GM18507 (cell line): ENCODE results near the gene ADARB2.
"Not testable (repeated sequence)": the region's sequence is repeated elsewhere in the genome, so short reads cannot be mapped to it uniquely, and the experiment has no call there.

Experiments used
- DNase-seq: peaks from one replicate; pipeline ENCODE4 v3.0.0; 2011; ENCODE audit warnings: low read depth; ENCODE audit not compliant: insufficient read length; ENCODE audit errors: extremely low spot score
- FAIRE-seq: peaks from 2 replicates; lab custom pipeline; 2011; peaks lifted over from hg19 to GRCh38; lab: Jason Lieb, UNC

The ADARB2 gene

DNA sequence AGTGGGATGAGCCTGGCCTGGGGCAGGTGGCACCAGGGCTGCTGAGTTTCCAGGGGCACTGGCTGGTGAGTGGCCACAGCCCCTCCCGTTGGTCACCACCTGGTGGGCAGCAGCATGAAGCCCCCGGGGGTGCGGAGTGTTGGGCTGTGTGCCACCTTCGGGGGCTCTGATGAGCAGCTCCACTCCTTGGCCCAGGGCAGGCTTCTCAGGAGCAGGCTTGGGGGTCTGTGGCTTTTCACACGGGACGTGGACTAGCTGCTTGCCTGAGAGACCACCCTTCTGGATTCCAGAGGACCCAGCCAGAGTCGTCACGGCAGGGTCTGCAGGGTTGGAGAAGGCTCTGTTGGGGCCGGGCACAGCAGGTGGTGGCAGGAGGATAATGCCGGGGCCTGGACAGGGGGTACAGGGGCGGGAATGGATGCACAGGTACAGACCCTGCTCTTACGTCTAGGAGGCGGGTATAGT lies 193.1 kb downstream of the ADARB2 start:
- FAIRE-seq, result no peak

DNA sequence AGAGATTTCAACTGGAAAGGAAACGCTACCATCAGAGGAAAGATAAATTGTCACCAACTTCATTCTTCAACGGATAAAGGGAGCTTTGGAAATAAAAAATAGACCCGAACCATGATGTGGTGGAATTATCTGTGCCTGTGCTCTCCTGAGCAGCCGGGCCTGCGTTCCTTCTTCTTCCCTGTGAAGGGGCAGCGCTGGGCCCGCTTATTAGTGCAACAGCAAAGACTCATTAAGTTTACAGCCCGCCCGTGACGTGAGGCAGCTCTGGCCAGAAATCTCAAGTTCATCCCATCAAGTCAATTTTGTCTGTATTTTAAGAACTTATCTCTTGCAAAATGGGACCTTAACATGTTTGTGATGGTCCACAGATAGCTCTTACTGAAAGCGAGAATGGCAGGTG lies 193.7 kb downstream of the ADARB2 start:
- FAIRE-seq (no peak), DNase-seq (no peak)

More for the DNA sequence above, 193.1 kb downstream of the ADARB2 start:
- DNase-seq, result no peak

DNA sequence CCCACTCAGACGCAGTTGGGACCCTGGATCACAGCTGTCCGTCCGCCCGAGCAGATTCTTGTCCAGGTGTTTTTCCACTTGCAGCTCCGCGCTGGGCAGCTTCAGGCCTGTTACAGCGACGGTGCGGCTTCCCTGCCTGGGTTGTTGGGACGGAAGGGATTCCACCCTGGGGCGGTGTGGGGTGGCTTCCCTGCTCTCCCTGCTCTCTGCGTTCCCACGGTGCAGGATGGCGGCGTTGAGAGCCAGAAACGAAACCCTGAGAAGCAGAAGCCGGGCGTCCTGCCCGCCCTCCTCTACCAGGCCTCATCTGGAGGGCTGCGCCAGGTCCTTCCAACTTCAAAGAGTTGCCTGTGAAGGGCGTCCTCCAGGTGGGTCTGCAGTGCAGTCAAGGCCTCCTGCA lies 194.4 kb downstream of the ADARB2 start:
- FAIRE-seq (no peak), DNase-seq (no peak)

DNA sequence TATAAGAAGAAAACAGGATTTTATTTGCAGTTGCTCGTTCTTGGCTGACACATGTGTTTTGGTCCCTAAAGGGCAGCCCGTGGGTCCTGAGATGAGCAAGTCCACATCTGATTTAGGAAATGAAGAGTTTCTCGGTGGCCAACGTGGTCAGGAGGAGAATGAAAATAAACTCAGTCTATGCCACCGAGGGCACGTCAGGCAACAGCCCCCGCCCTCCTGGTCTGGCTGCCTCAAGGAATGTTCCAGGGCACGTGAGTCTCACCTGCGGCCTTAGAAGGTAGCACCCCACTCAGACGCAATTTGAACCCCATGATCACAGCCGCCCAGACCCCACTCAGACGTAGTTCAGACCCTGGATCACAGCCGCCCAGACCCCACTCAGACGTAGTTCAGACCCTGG lies 197.2 kb downstream of the ADARB2 start:
- FAIRE-seq, result no peak
- no peak for DNase-seq

DNA sequence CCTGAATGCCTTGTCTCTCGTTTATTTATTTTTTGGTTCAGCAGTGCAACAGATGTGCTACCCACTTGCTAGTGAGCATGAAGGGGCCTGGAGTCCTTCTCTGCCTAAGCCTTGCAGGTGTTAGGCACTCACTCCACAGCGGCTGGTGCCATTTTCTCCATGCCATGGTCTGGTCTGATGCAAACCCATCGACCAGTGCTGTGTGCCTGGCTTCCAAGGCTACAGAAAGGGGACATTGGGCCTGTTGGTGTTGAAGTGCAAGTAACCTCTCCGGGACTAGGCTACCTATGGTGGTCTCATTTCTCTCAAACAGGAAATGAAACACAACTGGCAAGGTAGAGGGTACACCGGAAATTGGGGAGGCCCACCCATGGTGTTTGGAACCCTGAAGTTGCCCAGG lies 198.1 kb downstream of the ADARB2 start:
- no peak for DNase-seq
- no peak for FAIRE-seq

DNA sequence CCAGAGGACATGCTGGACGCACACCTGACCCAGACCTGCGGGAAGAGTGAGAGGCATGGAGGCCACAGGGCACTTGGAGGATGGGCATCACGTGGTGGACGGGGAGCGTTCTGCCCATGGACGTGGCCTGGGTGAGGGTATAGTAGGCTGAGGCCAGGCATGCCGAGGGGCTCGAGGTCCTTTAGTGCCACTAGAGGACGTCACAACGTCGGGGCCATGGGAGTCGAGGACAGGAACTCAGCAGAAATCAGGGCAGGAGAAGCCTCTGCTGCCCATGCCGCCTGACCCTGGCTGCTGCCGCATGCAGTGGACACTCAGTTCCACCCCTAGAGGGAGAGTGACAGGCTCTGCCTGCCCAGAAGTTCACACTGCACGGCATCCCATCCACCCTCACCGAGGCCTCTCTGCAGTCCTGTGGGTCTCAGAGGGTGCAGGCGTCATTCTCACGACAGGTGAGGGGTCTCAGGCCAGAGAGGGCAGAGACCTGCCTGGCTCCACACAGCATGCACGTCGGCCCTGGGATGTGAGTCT lies 198.7 kb downstream of the ADARB2 start:
- FAIRE-seq (no peak), DNase-seq (no peak)

DNA sequence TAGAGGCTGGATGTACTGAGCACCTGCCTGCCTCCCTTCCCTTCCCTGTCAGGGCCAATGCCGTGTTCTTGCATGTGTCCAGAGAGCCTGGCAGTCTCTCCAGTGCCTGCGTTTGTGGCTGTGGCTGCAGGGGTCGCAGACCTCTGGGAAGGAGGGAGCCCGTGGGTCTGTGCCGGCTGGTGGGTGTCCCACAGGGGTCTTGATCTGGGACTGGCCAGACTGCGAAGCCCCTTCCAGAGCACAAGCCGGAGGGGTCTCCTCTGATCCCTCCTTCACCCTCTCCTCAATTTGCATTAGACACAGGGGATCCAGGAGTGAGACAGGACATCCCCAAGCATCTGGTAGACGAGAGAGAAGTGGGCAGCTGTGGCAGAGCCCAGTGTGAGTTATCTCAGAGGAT lies 199.2 kb downstream of the ADARB2 start:
- FAIRE-seq, result no peak
- no peak for DNase-seq

DNA sequence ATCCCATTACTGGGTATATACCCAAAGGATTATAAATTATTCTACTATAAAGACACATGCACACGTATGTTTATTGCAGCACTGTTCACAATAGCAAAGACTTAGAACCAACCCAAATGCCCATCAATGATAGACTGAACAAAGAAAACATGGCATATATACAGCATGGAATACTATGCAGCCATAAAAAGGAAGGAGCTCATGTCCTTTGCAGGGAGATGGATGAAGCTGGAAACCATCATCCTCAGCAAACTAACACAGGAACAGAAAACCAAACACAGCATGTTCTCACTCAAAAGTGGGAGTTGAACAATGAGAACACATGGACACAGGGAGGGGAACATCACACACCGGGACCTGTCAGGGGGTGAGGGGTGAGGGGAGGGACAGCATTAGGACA lies 199.9 kb downstream of the ADARB2 start:
- not testable (repeated sequence) for DNase-seq, FAIRE-seq

DNA sequence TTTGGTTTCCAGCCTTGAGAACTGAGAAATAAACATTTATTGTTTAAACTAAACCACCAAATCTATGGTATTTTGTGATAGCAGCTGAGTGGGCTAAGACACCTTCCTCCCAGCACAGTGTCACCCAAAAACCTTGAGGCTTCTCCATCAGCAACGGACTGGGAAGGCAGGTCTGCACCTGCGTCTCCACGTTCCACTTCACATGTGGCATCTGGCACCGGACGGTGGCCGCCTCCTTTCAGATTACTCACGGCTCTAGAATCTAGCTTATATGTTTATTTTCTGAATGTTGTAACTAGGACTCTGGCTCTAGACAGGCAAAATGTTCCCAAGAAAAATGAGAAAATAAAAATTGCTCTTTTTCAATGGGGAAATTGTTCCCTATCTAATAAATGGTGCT lies 201.0 kb downstream of the ADARB2 start:
- FAIRE-seq (no peak), DNase-seq (no peak)

DNA sequence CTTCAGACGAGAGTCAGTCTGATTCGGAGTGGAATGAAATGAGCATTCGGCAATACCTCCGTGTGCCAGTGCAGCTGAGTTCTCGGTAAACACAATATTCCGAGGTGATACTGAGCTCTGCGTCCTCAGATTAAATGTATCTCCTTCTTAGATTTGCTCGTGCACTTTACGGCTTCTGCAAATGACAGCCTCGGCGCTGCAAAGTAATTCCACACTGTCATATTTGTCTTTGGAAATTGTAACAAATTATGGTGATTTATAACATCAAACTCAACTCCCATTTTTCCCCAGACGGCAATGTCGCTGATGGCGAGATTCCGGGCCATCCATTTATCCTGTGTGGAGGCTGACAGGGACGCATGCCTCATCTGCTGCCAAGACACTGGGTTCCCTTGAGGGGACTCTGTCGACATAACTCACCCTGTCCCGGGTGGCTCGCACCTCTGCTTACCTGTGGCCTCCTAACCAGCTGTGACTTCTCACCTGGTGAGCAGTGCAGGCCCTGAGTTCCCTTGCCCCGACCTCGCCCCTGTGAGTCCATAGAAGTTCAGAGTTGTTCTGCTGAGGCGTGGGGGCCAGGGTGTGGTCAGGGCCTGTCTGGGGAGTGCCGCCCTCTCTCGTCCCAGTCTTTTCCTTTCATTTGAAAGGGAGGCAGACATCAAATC lies 201.9 kb downstream of the ADARB2 start:
- FAIRE-seq, result no peak
- no peak for DNase-seq

DNA sequence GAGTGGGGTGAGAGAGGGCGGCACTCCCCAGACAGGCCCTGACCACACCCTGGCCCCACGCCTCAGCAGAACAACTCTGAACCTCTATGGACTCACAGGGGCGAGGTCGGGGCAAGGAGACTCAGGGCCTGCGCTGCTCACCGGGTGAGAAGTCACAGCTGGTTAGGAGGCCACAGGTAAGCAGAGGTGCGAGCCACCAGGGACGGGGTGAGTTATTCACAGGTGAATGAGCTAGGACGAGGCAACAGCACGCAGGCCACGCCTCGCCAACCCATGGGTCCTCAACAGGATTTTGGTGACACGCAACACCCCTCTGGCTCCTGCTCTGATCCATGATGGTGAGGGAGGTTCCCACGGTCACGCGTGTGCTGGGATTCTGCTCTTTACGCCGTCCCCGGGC lies 202.5 kb downstream of the ADARB2 start:
- FAIRE-seq, result no peak

DNA sequence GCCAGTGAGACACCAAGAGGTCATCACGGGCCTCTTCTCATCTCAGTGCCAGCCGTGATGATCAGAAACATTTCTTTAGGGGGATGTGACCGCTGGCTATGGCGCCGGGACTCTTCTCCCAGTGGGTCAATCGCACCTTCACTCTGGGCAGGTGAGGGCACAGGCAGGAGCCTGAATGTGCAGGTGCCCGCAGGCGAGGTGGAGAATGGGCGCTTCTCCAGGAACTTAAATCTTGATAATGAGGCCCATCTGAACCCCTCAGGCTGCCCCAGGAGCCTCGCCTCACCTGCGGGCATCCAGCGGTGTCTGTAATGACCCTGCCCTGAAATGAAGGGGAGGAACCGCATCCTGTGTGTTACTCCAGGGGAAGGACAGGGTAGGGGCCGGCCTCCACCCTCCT lies 204.7 kb downstream of the ADARB2 start:
- DNase-seq (no peak), FAIRE-seq (no peak)

More for the DNA sequence above, 202.5 kb downstream of the ADARB2 start:
- no peak for DNase-seq

DNA sequence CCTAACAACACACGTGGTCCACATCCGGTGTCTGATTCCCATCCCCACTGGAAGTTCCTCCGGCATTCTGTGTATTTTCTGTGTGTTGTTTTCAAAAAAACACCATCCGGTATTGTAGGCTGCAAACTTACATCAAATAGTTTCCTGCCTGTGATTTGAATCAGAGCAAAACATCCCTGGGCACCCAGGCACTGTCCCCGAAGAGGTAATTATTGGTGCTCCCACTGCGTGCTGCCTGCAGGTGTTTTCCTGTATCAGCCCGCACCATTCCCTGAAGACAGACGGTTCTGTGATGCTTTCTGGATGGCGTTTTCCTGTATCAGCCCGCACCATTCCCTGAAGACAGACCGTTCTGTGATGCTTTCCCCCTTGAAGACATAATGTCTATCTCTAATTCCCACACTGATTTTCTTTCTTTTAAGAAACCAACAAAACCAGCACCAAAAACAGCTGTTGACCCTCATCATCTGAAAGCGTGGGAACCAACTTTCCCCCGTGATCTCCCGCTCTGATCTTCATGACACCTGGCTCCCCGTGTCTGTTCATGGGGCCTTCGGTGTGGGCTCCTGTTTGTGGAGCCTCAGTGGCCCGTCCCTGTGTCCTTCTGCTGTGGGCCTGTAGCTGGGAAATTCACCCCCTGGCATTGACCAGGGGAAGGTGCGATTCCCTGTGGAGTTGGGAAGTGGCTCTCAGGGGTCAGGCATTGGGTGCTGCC lies 205.3 kb downstream of the ADARB2 start:
- DNase-seq, result no peak
- no peak for FAIRE-seq

DNA sequence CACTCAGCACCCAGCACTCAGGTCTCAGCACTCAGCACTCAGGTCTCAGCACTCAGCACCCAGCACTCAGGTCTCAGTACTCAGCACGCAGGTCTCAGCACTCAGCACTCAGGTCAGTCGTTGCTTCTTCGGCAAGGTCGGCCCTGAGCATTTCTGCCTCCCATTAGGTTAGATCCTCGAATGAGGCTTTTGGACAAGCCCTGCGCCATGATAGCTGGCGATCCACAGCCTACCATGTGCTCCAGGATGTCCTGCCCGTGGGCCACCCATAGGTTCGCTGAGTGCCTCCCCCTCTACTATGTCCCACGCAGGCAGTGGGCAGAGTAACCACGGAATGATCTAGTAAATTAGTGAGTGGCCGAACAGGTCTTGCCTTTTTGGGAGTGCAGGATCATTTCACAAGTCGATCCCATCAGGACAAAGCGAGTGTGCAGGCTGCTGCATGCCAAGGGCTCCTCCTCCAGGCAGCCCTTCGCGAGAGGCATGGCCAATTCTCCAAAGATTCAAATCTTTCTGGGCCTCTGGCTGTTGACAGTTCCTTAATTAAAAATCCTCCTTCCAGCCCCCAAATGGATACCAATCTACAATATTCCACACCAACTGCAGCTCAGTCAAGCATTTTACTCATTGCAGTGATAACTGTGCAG lies 206.3 kb downstream of the ADARB2 start:
- DNase-seq (no peak), FAIRE-seq (no peak)

DNA sequence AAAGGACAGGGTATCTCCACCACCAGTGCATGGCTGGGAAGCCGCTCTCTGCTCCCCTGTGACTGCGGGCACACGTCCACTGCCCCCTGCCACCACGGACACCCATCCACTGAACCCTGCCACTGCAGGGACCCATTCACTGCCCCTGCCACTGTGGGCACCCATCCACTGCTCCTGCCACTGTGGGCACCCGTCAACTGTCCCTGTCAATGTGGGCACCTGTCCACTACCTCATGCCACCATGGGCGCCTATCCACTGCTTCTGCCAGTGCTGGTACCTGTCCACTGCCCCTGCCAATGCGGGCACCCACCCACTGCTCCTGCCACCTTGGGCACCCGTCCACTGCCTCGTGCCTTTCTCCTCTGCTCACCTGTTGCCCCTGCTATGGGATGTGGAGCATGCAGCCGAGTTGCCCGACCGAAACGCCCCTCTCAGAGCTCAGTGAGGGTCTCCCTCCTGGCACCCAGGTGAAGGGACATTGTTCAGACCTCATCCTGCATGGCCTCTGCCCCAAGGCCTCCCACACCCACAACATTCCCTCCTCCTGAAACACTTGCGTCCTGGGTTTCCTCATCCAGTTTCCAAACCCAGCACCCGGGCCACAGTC lies 207.4 kb downstream of the ADARB2 start:
- FAIRE-seq, result no peak

DNA sequence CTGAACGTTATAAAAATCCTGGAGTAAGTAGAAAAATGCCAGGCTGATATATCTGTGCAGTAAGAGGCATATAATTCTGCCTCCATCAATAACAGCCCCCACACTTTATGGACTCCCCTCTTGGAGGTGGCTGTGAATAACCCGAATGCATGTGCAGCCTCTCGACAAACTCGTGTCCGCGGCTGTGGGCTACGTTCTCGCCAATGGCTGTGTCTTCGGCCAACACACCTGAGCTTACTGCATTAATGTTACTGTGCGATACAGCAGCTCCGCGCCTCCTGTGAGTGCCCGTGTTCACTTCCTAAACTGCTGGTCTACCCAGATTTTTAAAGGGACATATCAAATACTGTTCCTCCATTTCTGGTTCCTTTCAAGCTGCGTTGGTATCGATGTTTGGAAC lies 209.4 kb downstream of the ADARB2 start:
- no peak for DNase-seq
- no peak for FAIRE-seq

More for the DNA sequence above, 207.4 kb downstream of the ADARB2 start:
- DNase-seq, result no peak

DNA sequence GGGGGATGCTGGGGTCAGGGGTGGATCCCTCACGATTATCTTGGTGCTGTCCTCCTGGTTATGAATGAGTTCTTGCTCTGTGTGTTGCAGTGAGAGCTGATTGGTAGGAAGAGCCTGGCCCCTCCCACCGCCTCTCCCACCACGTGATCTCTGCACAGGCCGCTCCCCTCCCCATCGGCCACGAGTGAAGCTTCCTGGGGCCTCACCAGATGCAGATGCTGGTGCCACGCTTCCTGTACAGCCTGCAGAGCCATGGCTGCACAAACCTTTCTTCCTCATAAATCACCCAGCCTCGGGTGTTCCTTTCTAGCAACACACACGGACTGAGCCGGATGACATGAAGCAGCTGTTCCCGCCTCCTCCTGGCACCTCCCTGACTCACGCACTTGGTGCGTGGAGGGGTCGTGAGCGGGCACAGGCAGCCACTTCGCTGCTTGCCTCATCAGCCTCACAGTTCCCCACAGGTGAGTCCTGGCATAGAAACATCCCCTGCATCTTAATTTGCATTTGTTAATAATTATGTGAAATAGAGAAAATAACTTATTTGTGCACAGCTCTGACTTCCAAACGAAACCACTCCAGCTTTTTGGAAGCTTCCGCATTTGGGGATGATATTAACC lies 210.8 kb downstream of the ADARB2 start:
- no peak for DNase-seq
- FAIRE-seq, result no peak

DNA sequence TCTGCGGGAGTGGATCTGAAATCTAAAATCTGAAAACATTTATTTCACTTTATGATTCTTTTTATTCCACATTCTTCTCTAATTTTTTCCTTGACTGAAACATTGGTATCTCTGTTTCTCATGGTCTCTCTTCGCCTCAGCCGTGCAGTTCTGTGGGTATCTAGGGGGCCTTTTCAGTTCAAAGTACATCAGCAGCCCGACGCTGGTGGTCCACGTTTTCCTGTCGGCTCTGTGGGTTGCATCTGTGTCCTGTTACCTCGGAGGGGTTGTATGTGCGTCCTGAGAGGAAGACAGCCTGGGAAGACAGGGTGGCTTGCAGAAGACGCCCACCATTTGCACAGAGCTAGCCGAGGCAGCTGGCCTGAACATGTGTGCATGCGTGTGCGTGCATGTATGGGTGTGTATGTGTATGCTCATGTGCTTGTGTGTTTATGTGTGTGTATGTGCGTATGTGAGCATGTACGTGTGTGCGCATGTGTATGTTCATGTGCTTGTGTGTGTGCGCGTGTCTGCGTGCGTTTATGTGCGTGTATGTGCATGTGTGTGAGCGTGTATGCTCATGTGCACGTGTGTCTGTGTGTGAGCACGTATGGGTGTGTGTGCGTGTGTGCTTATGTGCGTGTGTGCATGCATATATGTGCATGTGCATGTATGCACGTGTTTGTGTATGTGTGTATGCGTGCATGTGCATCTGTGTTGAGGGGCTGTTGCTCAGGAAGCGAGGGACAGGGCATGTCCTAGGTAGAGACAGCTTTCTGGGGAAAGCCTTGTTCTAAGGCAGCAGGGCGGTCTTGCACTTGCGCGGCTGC lies 211.8 kb downstream of the ADARB2 start:
- DNase-seq (no peak), FAIRE-seq (no peak)

DNA sequence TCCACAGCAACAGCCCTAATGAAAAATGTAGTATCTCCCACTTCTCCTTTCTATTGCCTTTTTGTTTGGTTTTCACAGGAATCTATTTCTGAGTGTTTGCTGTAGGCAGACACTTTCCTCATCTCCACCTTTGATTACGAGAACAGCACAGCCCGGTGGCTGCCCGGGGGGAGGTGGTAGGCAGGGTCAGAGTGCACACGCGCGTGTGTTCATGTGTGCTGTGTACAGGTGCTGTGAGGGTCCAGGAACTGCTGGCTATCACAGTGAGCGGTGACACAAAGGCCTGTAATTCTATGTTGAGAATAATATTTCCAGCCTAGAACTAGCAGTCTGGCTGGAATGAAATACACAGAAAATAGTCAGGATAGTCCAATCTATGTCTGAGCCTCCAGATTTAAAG lies 212.8 kb downstream of the ADARB2 start:
- FAIRE-seq (no peak), DNase-seq (no peak)
